NCI-H1092 (cell line): ENCODE data around the gene SGCD.

Experiments
- DNase-seq: peaks from one replicate; lab custom pipeline; 2025; lab: John Stamatoyannopoulos, UW

SGCD gene

GRCh38 chr5:156401804-156402203 lies 74.8 kb downstream of the SGCD start:
- DNase-seq = no peak

GRCh38 chr5:156402387-156402921 lies 75.5 kb downstream of the SGCD start:
- no peak for DNase-seq

- DNase-seq = no peak
These were observed 79.0 kb downstream of the SGCD start for GRCh38 chr5:156405988-156406387.

GRCh38 chr5:156407251-156407650 lies 80.3 kb downstream of the SGCD start:
- DNase-seq = no peak

GRCh38 chr5:156409834-156410233 lies 82.9 kb downstream of the SGCD start:
- DNase-seq = no peak

GRCh38 chr5:156411185-156411613 lies 84.2 kb downstream of the SGCD start:
- DNase-seq = no peak

- no peak for DNase-seq
These were observed 85.0 kb downstream of the SGCD start for GRCh38 chr5:156411957-156412356.

GRCh38 chr5:156414391-156414790 lies 87.4 kb downstream of the SGCD start:
- DNase-seq = peak; percentile 39

- no peak for DNase-seq
These were observed 92.7 kb downstream of the SGCD start for GRCh38 chr5:156419661-156420060.

- DNase-seq = no peak
These were observed 93.7 kb downstream of the SGCD start for GRCh38 chr5:156420665-156421064.

GRCh38 chr5:156421798-156422197 lies 94.8 kb downstream of the SGCD start:
- DNase-seq = no peak

GRCh38 chr5:156423597-156423996 lies 96.6 kb downstream of the SGCD start:
- DNase-seq = no peak

- DNase-seq = no peak
These were observed 100.4 kb downstream of the SGCD start for GRCh38 chr5:156427315-156427714.

- DNase-seq = no peak
These were observed 105.2 kb downstream of the SGCD start for GRCh38 chr5:156431956-156432829.

- DNase-seq = no peak
These were observed 105.8 kb downstream of the SGCD start for GRCh38 chr5:156432830-156433105.

GRCh38 chr5:156434471-156434870 lies 107.5 kb downstream of the SGCD start:
- no peak for DNase-seq

- no peak for DNase-seq
These were observed 108.1 kb downstream of the SGCD start for GRCh38 chr5:156435101-156435500.

GRCh38 chr5:156438076-156438475 lies 111.1 kb downstream of the SGCD start:
- peak; percentile 20 for DNase-seq

- no peak for DNase-seq
These were observed 117.9 kb downstream of the SGCD start for GRCh38 chr5:156444753-156445291.

- DNase-seq = no peak
These were observed 119.6 kb downstream of the SGCD start for GRCh38 chr5:156446526-156446925.

GRCh38 chr5:156450778-156451177 lies 123.8 kb downstream of the SGCD start:
- no peak for DNase-seq

GRCh38 chr5:156451505-156451904 lies 124.5 kb downstream of the SGCD start:
- DNase-seq = no peak

GRCh38 chr5:156456857-156457256 lies 129.9 kb downstream of the SGCD start:
- DNase-seq = no peak
